Kidney (tissue), 14 donors: ENCODE data around the gene HECW1. TPM values are rescaled to one million over a fixed set of nuclear protein-coding genes. Genes with fewer than 3 reads are reported as not detected.

Source experiments
- DNase-seq, 5 donors: peaks; one replicate each; pipeline ENCODE4 v3.0.0-alpha.2; 2013 to 2020
- FAIRE-seq: peaks from 2 replicates; lab custom pipeline; 2012; peaks lifted over from hg19 to GRCh38; lab: Jason Lieb, UNC
- H3K27ac ChIP-seq, 2 donors: one replicate each; pipeline ENCODE4 v1.7.0; 2013; ENCODE audit warnings: low read depth in 2 of 2, low read length in 2 of 2, inconsistent platforms in 1 of 2
- H3K27me3 ChIP-seq: one replicate; pipeline ENCODE4 v1.7.1; 2013; ENCODE audit warnings: low read length, inconsistent platforms; ENCODE audit not compliant: control insufficient read depth, insufficient read depth
- H3K36me3 ChIP-seq, 3 donors: one replicate each; pipeline versions ENCODE4 v1.7.0 to v1.7.1; 2013; ENCODE audit warnings: low read length in 3 of 3, control low read depth in 1 of 3, inconsistent platforms in 1 of 3; ENCODE audit not compliant: insufficient read depth in 3 of 3, control insufficient read depth in 2 of 3
- H3K4me1 ChIP-seq, 3 donors: one replicate each; pipeline versions ENCODE4 v1.7.0 to v1.7.1; 2013; ENCODE audit warnings: low read length in 3 of 3, inconsistent platforms in 1 of 3, low read depth in 1 of 3; ENCODE audit not compliant: control insufficient read depth in 2 of 3, insufficient read depth in 2 of 3
- H3K4me3 ChIP-seq, 3 donors: one replicate each; pipeline versions ENCODE4 v1.7.0 to v1.8.1; 2013; ENCODE audit warnings: low read length in 3 of 3, control low read depth in 1 of 3, inconsistent platforms in 1 of 3
- H3K9ac ChIP-seq, 3 donors: one replicate each; pipeline versions ENCODE4 v1.7.0 to v1.7.1; 2013; ENCODE audit warnings: low read length in 3 of 3, control low read depth in 1 of 3, inconsistent platforms in 1 of 3
- H3K9me3 ChIP-seq, 3 donors: one replicate each; pipeline versions ENCODE4 v1.7.0 to v1.7.1; 2013; ENCODE audit warnings: low read length in 3 of 3, control low read depth in 1 of 3, inconsistent platforms in 1 of 3; ENCODE audit not compliant: control insufficient read depth in 2 of 3, insufficient read depth in 1 of 3
- CTCF ChIP-seq: IDR thresholded peaks from 3 replicates; pipeline ENCODE4 v1.5.1; 2012; ENCODE audit warnings: mild to moderate bottlenecking, moderate library complexity, borderline replicate concordance; ENCODE audit not compliant: insufficient read depth; ENCODE audit errors: extremely low read depth
- intact Hi-C: fragments of 100-400 bp; cut with DNase I; formaldehyde crosslinking; loops from one replicate; pipeline ENCODE4 v1.11.1; 2022
- polyA plus RNA-seq: library from polyadenylated mRNA; stranded (reverse); fragments of 350-450 nt; fragmentation: Illumina TruSeq; extraction: RNeasy Lipid Tissue Mini Kit (QIAGEN cat#74804); gene quantifications from one replicate; pipeline ENCODE4 v1.2.3, GENCODE V29; 2014; ENCODE audit warnings: low read depth, low replicate concordance; ENCODE audit not compliant: insufficient read depth
- total RNA-seq: library from RNA; stranded (reverse); fragmentation: NEBNext Ultra II Directional; extraction: Animal tissue kit (Norgen Biotek cat#: 25700); gene quantifications from one replicate; pipeline ENCODE4 v1.2.1, GENCODE V29; 2021
- donor health status: control.
- donor health status: control.
- donor health status: control.
- donor health status: control.
- donor health status: control.
- donor health status: DM: yes; HTN: yes; CAD: no.
- donor health status: Normal renal cell carcinoma (clear cell type).

The HECW1 gene
- total and polyA plus RNA-seq, 2 donors from 2014 or later: 0.50 to 7.5 TPM

DNA sequence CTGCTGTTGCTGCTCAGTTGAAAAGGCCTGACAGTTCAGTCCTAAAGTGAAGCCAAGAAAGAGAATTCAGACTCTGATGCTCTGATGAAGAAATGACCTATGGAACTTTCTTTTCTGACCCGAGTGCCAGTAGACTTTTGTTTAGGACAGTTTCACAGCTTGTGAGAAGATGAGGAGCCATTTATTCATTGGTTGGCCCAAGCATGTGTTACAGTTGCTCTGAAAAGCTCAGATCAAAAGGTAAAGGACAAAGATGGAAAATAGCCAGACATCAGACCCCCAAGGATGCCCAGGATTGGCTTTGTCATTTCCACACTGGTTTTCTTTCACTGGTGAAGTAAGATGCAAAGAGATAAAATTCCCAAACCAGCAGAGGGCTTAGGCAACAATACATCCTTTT is 321.2 kb downstream of the HECW1 start:
- Histone ChIP-seq H3K9me3 (no peaks in the 10 kb centered on the region), H3K4me3 (no peak overlapping the region), H3K27ac (no peak overlapping the region), H3K36me3 (no peaks in the 10 kb centered on the region), H3K4me1 (no peaks in the 10 kb centered on the region), H3K9ac (no peak overlapping the region), H3K27me3 (no peaks in the 10 kb centered on the region)
- TF ChIP-seq CTCF: no peak
- DNase-seq (no peak), FAIRE-seq (no peak)
- intact Hi-C loops: no loop called here

DNA sequence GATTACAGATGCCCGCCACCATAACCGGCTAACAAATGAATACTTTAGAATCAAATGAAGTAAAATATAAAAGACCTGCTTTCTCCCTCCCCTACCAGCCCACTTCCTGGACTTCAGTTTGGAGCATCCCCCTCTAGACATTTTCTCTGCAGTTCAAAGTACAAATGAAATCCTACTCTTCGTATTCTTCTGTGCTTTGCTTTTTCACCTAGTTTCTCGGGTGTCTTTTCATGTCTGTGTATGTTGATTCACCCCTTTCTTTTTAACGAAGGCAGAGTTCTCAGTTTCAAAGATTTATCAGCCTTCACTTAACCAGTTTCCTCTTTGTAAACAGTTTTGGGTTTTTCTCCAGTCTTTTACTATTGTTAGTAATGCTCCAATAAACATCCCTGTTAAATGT is 324.6 kb downstream of the HECW1 start:
- no peak for FAIRE-seq
- no peaks in the 10 kb centered on the region for H3K4me1 ChIP-seq
- peak in 2 of 5 donors; percentile 52 to 56 for DNase-seq
- H3K9ac ChIP-seq: no peak overlapping the region
- H3K27me3 ChIP-seq: no peaks in the 10 kb centered on the region
- no peak for TF ChIP-seq CTCF
- H3K9me3 ChIP-seq: no peaks in the 10 kb centered on the region
- H3K4me3 ChIP-seq: no peak overlapping the region
- H3K36me3 ChIP-seq: no peaks in the 10 kb centered on the region
- H3K27ac ChIP-seq: no peak overlapping the region
- intact Hi-C loops: no loop called here

DNA sequence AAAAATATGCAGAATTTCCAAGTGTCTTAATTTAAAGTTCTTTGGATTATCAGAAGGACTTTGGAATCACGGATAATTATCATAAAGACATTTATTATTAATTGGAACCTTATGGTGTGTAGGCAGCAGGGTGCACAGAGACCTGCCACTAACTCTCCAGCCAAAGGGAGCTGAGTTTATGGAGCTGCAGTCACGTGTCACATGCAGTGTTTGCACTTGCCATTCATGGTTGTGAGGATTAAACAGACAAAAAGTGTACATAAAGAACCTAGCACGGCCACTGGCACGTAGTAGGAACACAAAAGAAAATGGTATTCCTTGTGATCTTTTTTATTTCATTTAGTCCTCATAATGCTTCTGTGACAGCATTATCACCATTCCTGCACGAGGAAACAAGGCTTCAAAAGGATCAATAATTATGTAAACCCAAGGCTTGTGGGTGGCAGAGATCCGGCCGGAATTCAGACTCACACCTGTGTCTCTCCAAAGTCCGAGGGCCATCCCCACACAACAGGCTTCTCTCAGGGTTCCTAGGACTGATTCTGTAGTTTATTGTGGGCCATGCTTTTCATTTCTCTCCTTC is 326.5 kb downstream of the HECW1 start:
- H3K9ac ChIP-seq: no peak overlapping the region
- no peak for DNase-seq
- TF ChIP-seq CTCF: no peak
- intact Hi-C loops: no loop called here
- H3K36me3 ChIP-seq: no peaks in the 10 kb centered on the region
- no peaks in the 10 kb centered on the region for H3K27me3 ChIP-seq
- H3K9me3 ChIP-seq: no peaks in the 10 kb centered on the region
- no peak for FAIRE-seq
- H3K27ac ChIP-seq: no peak overlapping the region
- no peaks in the 10 kb centered on the region for H3K4me1 ChIP-seq
- no peak overlapping the region for H3K4me3 ChIP-seq
